T-helper 1 cell (primary cell): Measurements from ENCODE around the gene CLASRP.
"Not testable (repeated sequence)": the region's sequence is repeated elsewhere in the genome, so short reads cannot be mapped to it uniquely, and the experiment has no call there.

Experiments
- DNase-seq, 5 donors: peaks; one replicate each; pipeline ENCODE4 v3.0.0-alpha.2; 2012 to 2020
- total RNA-seq, 4 donors: gene quantifications; one replicate each; lab custom pipeline; 2026; lab: John Stamatoyannopoulos, UW

CLASRP gene, protein sequence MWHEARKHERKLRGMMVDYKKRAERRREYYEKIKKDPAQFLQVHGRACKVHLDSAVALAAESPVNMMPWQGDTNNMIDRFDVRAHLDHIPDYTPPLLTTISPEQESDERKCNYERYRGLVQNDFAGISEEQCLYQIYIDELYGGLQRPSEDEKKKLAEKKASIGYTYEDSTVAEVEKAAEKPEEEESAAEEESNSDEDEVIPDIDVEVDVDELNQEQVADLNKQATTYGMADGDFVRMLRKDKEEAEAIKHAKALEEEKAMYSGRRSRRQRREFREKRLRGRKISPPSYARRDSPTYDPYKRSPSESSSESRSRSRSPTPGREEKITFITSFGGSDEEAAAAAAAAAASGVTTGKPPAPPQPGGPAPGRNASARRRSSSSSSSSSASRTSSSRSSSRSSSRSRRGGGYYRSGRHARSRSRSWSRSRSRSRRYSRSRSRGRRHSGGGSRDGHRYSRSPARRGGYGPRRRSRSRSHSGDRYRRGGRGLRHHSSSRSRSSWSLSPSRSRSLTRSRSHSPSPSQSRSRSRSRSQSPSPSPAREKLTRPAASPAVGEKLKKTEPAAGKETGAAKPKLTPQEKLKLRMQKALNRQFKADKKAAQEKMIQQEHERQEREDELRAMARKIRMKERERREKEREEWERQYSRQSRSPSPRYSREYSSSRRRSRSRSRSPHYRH
- total RNA-seq, result 65.4 to 79.2 (median 72.9) reads per million in 4 donors

DNA sequence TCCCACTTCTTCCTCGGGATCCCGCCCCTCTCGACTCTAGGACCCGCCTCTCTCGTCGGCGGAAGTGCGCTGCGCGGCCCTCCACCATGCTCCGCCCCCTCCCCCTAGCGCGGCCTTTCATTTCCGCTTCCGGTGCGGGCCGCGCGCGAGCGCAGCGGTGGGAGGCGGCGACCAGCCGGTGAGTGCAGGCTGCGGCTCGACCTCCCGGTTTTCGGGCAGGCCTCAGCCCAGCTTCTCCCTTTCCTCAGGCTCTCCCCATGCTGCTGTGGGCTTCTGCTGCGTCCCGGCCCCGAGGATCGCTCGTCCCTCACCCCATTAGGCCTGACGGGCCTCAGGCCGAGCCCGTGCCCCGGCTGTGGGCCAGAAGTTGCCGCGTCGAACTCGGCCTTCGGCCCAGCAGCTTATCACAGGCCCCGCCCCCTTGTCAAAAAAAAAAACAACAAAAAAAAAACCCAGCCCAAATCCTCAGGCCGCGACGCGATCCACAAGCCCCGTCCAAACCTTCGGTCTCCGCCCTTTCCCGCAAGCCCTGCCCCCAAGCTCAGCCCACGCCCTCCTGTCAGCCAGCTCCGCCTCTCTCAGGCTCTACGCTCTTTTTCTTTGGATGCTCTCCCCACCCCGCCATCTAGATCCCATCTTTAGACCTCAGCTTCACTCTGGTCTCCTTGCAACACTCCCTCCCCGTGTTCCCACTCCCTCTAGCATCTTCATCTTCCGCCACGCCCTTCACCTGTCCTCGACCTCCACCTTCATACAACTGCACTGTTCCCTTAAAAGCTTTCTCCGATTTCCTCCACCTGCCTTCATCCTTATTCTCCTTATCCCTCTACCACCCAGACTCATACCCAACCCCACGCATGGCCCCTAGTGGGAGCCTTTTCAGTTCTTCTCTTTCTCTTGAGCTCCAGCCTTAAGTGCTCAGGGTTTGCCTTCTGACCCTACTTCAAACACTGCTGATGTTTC is at the start of gene CLASRP:
TSS of gene CLASRP (plus strand) at position 115 of the 963 bp plus-strand sequence. CDS start 1,168 bp downstream, outside the sequence.
- DNase-seq, result peak; percentile 78 to 88 (median 86)

DNA sequence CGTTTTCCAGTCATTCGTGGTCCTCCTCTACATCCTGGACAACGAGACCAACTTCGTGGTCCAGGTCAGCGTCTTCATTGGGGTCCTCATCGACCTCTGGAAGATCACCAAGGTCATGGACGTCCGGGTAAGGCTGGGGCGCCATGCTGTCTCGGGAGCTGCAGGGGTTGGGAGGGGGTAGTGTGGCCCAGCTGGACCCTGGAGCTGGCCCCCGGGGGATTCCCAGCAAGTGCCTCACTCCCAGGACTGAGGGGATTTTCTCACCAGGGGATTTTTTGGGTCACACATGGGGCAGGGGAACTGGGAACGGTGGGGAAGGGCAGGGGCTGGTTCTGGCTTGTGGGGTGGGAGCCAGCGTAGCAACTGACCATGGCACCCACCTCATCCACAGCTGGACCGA is 48.4 kb upstream of the CLASRP start:
- no peak for DNase-seq

DNA sequence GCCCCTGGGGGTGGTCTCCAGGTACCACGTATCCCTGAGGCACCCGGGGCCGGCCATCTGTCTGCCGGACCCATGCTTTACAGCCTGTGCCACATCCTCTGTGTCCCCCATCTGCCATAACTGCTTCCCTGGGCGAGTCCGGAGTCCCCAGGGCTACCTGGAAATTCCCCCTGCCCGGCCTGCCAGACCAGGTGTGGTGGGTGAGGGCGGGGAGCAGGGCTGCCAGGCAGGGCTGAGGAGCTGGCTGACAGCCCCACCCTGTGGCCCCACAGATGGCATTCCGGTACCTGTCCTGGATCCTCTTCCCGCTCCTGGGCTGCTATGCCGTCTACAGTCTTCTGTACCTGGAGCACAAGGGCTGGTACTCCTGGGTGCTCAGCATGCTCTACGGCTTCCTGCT is 47.9 kb upstream of the CLASRP start:
- DNase-seq, result no peak

- no peak for DNase-seq
These were observed 46.3 kb upstream of the CLASRP start for GRCh38 chr19:44992336-44993163.

- DNase-seq, result no peak
These were observed 45.3 kb upstream of the CLASRP start for GRCh38 chr19:44993526-44993925.

DNA sequence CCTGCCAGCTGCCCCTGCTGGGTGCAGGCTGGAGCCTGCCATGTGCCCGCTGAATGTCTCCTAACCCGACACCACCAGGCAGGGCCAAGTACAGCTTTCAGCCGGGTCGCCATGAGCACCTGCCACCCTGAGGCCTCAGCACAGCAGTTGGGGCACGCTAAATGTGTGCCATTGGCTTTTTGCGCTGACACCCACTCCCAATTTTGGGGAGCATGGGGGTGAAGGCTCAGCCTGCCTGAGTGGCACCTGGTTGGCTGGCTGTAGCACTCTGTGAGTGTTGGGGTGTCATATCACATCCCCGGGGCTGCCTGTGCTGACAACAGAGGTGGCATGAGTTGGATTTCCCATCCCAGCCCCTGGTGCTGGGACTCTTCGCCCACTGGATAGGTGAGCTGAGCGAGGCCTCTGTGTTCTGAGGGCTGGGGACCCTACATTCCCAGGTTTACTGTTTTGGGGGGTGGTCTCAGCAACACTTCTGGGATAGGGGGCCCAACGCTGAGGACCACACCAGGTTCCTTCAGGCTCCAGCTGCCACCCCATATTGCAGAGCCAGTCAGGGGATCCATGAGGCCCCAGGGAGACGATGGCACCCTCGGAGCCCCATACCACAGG is 44.8 kb upstream of the CLASRP start:
- no peak for DNase-seq

GRCh38 chr19:44998025-44998424 is 40.8 kb upstream of the CLASRP start:
- DNase-seq, result no peak

GRCh38 chr19:44999131-44999925 is 39.5 kb upstream of the CLASRP start:
- DNase-seq, result not testable (repeated sequence)

- not testable (repeated sequence) for DNase-seq
These were observed 38.2 kb upstream of the CLASRP start for GRCh38 chr19:45000665-45001064.

- DNase-seq, result peak; percentile 92 to 97 (median 93)
These were observed 37.6 kb upstream of the CLASRP start, which contains the start of gene RELB for GRCh38 chr19:45001087-45001739. RELB (plus strand) TSS chr19:45001464; CDS start chr19:45001580, 116 bp downstream.

- no peak for DNase-seq
These were observed 35.4 kb upstream of the CLASRP start for GRCh38 chr19:45003485-45003884.

DNA sequence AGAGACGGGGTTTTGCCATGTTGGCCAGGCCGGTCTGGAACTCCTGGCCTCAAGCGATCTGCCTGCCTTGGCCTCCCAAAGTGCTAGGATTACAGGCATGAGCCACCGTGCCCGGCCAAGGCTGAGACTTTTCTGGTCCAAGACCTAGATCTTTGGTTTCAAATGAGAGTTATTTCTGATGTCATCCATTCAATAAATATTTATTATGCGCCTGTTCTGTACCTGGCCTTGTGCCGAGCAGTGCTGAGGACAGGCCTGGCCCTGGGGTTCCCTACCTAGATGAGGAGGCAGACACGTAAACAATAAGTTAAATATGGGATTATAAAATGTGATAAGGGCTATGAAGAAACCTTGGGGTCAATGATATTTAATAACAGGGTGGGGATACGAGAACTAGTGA is 33.1 kb upstream of the CLASRP start:
- no peak for DNase-seq

DNA sequence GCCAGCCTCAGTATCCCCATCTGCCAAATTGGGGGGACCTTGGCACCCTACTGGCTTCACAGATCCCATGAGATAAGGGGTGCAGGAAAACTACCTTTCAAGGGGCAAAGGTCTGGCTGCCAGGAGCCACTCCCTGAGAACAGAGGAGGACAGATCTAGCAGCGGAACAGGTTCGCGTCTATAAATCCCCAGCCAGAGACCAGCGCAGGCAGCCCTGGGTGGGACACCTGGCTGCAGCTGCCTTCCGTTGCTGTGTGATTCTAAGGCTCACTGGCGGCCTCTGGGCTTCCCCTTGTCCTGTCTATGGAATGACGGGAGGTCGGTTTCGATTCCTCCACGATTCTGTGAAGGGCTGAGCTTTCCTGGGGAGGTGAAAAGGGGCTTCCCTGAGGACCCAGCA is 30.3 kb upstream of the CLASRP start:
- DNase-seq, result no peak

DNA sequence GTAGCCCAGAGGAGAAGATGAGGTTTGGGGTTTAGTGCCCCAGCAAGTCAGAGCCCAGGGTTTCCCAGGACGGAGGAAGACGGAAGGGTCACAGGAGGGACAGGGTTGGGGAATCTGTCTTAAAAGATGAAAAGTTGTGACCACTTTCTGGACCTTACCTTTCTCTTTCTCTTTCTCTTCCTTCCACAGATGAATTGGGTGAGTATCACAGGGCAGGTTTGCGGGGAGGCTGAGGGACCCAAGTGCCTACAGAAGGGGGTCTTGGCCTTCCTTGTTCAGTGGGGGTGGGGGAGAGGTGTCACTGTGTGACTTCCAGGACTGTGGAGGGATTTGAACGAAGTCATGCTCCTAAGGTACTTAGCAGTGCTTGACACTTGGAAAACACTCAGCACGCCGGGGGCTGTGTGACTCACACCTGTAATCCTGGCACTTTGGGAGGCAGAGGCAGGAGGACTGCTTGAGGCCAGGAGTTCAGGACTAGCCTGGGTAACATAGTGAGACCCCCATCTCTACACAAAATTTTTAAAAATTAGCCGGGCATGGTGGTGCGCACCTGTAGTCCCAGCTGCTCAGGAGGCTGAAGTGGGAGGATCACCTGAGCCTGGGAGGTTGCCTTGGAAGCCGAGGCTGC is 29.1 kb upstream of the CLASRP start:
- no peak for DNase-seq

- no peak for DNase-seq
These were observed 28.5 kb upstream of the CLASRP start for GRCh38 chr19:45010306-45010705.

GRCh38 chr19:45011959-45012358 is 26.9 kb upstream of the CLASRP start:
- DNase-seq, result no peak

GRCh38 chr19:45016388-45017314 is 22.2 kb upstream of the CLASRP start:
- peak; percentile 67 to 81 (median 75) for DNase-seq

DNA sequence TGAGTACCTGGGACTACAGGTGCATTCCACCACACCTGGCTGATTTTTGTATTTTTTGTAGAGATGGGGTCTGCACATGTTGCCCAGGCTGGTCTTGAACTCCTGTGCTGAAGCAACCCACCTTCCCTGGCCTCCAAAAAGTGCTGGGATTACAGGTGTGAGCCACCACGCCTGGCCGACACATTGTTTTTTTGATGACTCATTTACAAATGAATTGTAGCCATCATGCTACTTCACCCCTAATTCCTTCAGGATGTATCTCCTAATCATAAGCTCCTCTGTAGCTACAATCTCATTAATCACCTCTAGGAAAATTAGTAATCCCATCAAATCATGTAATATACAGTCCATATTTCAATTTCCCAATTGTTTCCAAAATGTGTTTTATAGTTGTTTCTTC is 19.7 kb upstream of the CLASRP start:
- no peak for DNase-seq
